Prostate gland (tissue), 2 donors: ENCODE results near the gene TBC1D9B. TPM values are rescaled to one million over a fixed set of nuclear protein-coding genes. Genes with fewer than 3 reads are reported as not detected.

ENCODE experiments used
- DNase-seq: peaks from one replicate; pipeline ENCODE4 v3.0.0-alpha.2; 2019; ENCODE audit warnings: low spot score
- H3K27ac ChIP-seq, 2 donors: fragments of 200-600 bp; sonication (generic); 2 replicates each; pipeline ENCODE4 v1.5.1; 2017 to 2019
- H3K27me3 ChIP-seq: fragments of 200-600 bp; sonication (generic); replicated peaks from 2 replicates; pipeline ENCODE4 v1.5.1; 2019; ENCODE audit not compliant: insufficient read depth
- H3K36me3 ChIP-seq, 2 donors: fragments of 200-600 bp; sonication (generic); 1 replicate in 1 of 2; 2 replicates in 1 of 2; pipeline versions ENCODE4 v1.5.1 to v1.8.1; 2017 to 2019
- H3K4me1 ChIP-seq: fragments of 200-600 bp; sonication (generic); replicated peaks from 2 replicates; pipeline ENCODE4 v1.5.1; 2019
- H3K4me3 ChIP-seq, 2 donors: fragments of 200-600 bp; sonication (generic); 2 replicates each; pipeline ENCODE4 v1.5.1; 2017 to 2019
- H3K9me3 ChIP-seq: fragments of 200-600 bp; sonication (generic); 2 replicates; pipeline ENCODE4 v1.5.1; 2017
- CTCF ChIP-seq, 4 experiments: fragments of 200-600 bp in 2 of 4; fragments of 450-650 bp in 2 of 4; sonication (generic) in 2 of 4; IDR thresholded peaks; 1 replicate in 3 of 4; 2 replicates in 1 of 4; pipeline ENCODE4 v1.5.1; 2016 to 2019; ENCODE audit warnings: antibody characterized with exemption in 4 of 4, mild to moderate bottlenecking in 2 of 4, moderate library complexity in 2 of 4
- POLR2A ChIP-seq: fragments of 450-650 bp; IDR thresholded peaks from one replicate; pipeline ENCODE4 v1.6.1; 2016; ENCODE audit warnings: antibody characterized with exemption, mild to moderate bottlenecking
- POLR2AphosphoS5 ChIP-seq: sonication (generic); formaldehyde crosslinking; IDR thresholded peaks from one replicate; pipeline ENCODE4 v1.6.1; 2017; ENCODE audit warnings: antibody characterized with exemption
- WGBS: methylation state at CpG from one replicate; pipeline ENCODE4 v1.1.5; 2018; 5-methylcytosine and 5-hydroxymethylcytosine counted together
- intact Hi-C: fragments of 100-400 bp; cut with DNase I; formaldehyde crosslinking; loops from one replicate; pipeline ENCODE4 v1.14.2; 2022
- small RNA-seq, 2 donors: library from RNA; depleted of rRNA; stranded (forward); fragments of <200 nt; gene quantifications; one replicate each; pipeline ENCODE3, GENCODE V24; 2016
- total RNA-seq, 2 donors: library from RNA; depleted of rRNA; stranded (reverse); fragments of >200 nt; gene quantifications; one replicate each; pipeline ENCODE4 v1.1.0, GENCODE V29; 2016

Gene TBC1D9B
- total RNA-seq, 2 donors from 2014 or later: 64.1 to 163 TPM

- Histone ChIP-seq H3K36me3 (no peaks in the 10 kb centered on the region), H3K4me1 (peaks cover 2% of the 10 kb centered on the region), H3K27ac (no peak overlapping the region), H3K9me3 (no peaks in the 10 kb centered on the region), H3K27me3 (no peaks in the 10 kb centered on the region), H3K4me3 (no peak overlapping the region)
- no peak for TF ChIP-seq CTCF (IDR thresholded peaks at IDR 0.05)
- no peak for TF ChIP-seq POLR2A
- TF ChIP-seq POLR2AphosphoS5: no peak
- intact Hi-C loops: no loop called here
- 90% methylated on average over 27 of the region's 27 CpGs for WGBS
- DNase-seq: no peak
Observed at GRCh38 chr5:179812135-179812825, 95.4 kb downstream of the TBC1D9B start.

Small RNA genes within 50 kb of the gene (small RNA-seq; reads per million reads assigned to genes)
- gene RF00019: 0 reads per million in 2 donors

Other genes with a start within 250 kb of the TBC1D9B start
- 1 to 10 TPM in 1 of 2 donors, not detected in 1; 5.0 TPM for gene CBY3, start 226.9 kb downstream of the TBC1D9B start, total RNA-seq
- gene CANX, start 208.9 kb downstream of the TBC1D9B start, total RNA-seq: 100 to 1,000 TPM; 341 to 468 TPM
- gene MAML1, start 175.1 kb downstream of the TBC1D9B start, total RNA-seq: 10 to 100 TPM; 33.9 to 54.7 TPM
- gene LTC4S, start 113.9 kb downstream of the TBC1D9B start, total RNA-seq: 1 to 10 TPM; 7.8 to 8.2 TPM
- gene MGAT4B, start 101.0 kb downstream of the TBC1D9B start, total RNA-seq: 100 to 1,000 TPM in 1 of 2 donors, 10 to 100 TPM in 1; 82.7 to 142 TPM
- gene SQSTM1, start 87.0 kb downstream of the TBC1D9B start, total RNA-seq: 100 to 1,000 TPM; 377 to 527 TPM
- gene MRNIP, start 49.1 kb downstream of the TBC1D9B start, total RNA-seq: 10 to 100 TPM; 30.0 to 55.2 TPM
- 100 to 1,000 TPM in 1 of 2 donors, 10 to 100 TPM in 1; 83.8 to 116 TPM for gene RNF130, start 163.9 kb upstream of the TBC1D9B start, total RNA-seq